NCI-H345 treated with DMSO at 0.1 percent for 48 hours (cell line): ENCODE results near the gene PNISR.
"Not testable (repeated sequence)": the region's sequence is repeated elsewhere in the genome, so short reads cannot be mapped to it uniquely, and the experiment has no call there.

ENCODE experiments used
- DNase-seq: peaks from one replicate; lab custom pipeline; 2025; ENCODE audit not compliant: unreplicated experiment; lab: John Stamatoyannopoulos, UW

The PNISR gene, protein sequence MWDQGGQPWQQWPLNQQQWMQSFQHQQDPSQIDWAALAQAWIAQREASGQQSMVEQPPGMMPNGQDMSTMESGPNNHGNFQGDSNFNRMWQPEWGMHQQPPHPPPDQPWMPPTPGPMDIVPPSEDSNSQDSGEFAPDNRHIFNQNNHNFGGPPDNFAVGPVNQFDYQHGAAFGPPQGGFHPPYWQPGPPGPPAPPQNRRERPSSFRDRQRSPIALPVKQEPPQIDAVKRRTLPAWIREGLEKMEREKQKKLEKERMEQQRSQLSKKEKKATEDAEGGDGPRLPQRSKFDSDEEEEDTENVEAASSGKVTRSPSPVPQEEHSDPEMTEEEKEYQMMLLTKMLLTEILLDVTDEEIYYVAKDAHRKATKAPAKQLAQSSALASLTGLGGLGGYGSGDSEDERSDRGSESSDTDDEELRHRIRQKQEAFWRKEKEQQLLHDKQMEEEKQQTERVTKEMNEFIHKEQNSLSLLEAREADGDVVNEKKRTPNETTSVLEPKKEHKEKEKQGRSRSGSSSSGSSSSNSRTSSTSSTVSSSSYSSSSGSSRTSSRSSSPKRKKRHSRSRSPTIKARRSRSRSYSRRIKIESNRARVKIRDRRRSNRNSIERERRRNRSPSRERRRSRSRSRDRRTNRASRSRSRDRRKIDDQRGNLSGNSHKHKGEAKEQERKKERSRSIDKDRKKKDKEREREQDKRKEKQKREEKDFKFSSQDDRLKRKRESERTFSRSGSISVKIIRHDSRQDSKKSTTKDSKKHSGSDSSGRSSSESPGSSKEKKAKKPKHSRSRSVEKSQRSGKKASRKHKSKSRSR

GRCh38 chr6:99424761-99425646 lies at the start of gene PNISR:
Gene PNISR (minus strand): TSS chr6:99425308. CDS start chr6:99414659, 10,649 bp downstream.
- DNase-seq = peak; percentile 98

DNA sequence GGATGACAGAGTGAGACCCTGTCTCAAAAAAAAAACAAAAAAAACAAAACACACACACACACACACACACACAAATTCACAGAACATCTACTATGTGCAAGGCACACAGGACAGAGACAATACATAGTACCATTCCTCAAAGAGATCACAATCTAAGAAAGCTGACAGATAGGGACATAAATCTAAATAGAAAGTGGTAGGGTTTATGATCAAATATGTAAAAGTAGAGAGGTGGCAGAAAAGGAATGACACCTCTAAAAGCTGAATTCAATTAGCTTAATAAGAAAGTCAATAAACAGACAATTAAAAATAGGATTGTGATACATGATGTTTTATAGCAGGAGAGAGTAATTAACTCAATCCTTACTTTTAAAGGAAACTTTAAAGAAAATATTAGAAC lies 48.6 kb upstream of the PNISR start:
- DNase-seq = no peak

DNA sequence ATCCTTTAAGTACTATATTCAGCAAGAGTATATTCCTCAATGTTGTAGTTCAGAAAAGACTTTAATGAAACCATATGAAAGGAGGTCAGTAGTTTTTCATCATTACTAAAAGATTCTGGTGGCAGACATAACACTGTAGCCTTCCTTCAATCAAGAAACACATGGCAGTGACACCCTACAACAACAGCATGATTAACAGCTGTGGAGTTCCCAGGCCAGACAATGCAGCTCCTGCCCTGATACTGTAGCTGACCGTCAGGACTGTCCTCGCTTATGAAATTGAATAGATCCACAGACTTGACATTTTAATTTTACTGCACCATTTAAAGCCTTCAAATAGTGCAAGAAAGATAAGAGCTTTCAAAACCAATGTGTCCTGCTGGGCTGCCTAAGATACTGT lies 46.5 kb upstream of the PNISR start:
- no peak for DNase-seq

DNA sequence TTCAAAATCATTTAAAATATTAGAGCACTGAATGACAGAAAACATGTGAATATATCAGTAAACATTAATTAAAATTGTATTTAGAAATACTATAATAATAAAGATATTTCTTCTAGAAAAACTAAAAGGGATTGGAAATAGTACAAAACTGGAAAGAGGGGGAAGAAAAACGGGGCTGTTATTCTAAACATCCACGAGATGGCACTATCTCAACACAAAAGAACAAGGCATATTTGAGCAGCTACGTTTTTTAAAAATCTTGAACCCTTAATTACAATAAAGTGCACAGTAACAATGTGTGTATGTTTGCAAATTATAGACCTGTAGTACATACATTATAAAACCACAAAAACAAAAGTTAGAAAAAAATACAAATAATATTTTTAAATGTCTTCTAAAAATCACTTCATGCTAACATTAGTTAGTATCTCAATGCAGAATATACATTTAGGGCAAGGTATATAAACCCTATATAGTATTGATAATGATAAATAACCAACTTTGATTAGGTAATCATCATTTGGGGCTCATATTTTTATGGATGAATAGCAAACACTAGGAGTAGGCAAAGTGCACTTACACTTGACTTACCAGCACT lies 42.5 kb upstream of the PNISR start:
- peak; percentile 7 for DNase-seq

DNA sequence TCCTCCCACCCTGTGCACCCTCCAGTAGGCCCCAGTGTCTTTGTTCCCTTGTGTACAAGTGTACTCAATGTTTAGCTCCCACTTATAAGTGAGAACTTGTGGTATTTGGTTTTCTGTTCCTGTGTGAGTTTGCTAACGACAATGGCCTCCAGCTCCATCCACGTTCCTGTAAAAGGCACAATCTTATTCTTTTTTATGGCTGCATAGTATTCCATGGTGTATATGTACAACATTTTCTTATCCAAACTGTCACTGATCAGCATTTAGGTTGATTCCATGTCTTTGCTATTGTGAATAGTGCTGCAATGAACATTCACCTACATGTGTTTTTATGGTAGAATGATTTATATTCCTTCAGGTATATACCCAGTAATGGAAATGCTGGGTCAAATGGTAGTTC lies 34.0 kb upstream of the PNISR start:
- DNase-seq = not testable (repeated sequence)

DNA sequence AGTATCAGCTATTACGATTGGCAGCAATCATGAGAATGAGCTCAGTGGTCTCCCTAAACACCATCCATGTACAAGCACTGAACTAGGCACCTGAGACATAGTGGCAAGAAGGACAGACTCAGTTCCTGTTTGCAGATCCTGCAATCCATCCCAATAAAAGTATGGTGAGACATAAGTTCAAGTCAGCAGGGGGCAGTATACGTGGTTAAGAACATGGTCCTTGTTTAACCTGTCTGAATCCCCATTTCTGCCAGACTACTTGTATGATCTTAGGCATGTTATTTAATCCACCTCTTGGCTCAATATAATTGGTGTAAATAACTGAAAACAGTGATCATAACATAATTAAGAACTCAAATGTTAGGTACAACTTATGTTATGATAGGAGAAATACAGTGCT lies 33.2 kb upstream of the PNISR start:
- peak; percentile 2 for DNase-seq

GRCh38 chr6:99446076-99446475 lies 21.0 kb upstream of the PNISR start:
- no peak for DNase-seq

DNA sequence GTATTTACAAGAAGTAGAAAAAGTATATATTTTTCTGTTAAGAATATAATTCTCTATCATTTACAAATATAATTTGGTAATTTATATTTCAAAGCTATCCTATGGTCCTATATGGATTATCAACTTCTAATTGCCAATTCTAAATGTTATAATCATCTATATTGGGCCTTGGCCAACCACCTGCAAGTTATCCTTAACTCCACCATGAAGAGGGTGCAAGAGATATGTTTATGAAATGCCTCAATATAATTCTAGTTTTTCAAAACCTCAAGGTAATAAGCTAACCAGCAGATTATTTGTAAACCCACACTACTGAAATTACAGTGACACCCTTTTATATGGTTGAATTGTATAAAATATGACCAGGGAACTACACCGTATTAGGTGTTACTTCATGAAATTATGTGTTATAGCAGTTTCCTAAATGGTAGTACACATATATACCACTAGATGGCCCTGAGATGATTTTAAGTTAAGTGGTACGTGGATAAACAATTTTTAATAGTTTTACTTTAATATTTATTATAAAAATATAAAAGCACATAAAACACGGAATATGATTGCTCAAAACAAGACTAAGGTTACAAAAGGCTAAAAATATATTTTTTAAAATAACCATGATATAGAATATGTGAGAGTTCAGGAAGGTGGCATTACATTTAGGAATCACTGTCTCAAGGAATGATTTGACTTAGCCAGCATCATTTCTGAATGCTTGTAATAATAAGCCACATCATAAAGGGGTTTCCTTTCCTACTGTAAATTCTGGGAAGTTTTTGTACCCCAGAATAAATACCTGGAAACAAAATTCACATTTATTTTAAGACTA lies 9.8 kb upstream of the PNISR start:
- DNase-seq = peak; percentile 5

DNA sequence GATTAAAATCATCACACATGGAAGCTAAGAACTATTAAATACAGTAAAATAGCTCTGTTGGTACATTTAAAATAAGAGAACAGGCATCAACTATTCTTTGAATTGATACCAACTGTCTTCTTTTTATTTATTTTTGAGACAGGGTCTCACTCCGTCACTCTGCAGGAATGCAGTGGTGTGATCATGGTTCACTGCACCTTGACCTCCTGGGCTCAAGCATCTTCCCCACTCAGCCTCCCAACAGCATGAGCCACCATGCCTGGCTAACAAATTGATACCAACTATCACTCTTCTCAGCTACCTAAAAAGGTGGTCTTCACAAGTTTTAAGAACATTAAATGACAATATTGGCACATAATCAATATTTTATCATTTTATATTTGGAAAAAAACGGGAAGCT lies 7.8 kb upstream of the PNISR start:
- no peak for DNase-seq

DNA sequence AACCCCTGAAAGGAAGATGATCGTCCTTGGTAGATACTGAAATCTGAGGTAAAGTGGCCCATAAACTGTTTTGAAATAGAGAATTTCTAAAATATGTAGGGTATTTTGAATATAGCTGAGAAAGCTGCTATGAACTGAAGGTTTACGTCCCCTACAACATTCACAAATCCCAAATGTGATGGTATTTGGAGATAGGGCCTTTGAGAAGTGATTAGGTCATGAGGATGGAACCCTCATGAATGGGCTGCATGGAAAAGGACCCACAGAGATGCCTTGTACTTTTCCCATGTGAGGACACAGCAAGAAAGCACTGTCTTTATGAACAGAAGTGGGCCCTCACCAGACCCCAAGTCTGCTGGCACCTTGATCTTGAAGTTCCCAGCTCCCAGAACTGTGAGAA lies 6.8 kb upstream of the PNISR start:
- no peak for DNase-seq

- no peak for DNase-seq
These were observed 2.9 kb upstream of the PNISR start for GRCh38 chr6:99427988-99428387.

- DNase-seq = no peak
These were observed 1.3 kb upstream of the PNISR start for GRCh38 chr6:99426451-99426757.

- DNase-seq = peak; percentile 60
These were observed 741 bp upstream of the PNISR start for GRCh38 chr6:99425647-99426450.

DNA sequence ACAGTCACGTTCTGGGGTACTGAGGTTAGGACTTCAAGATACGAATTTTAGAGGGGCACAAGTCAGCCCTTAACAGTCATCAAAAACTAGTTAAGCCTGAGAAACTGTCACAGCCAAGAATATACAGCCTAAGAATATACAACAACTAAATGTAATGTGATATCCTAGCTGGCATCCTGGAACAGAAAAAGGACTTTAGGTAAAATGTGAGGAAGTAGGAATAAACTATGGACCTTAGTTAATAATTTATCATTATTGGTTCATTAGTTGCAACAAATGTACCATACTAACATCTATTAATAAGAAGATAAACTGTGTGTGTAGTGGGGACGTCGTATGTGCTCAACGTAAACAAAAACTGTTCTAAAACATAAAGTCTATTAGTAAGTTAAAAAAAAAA lies 1.1 kb downstream of the PNISR start:
- DNase-seq = no peak

GRCh38 chr6:99422912-99423311 lies 2.2 kb downstream of the PNISR start:
- DNase-seq = no peak

DNA sequence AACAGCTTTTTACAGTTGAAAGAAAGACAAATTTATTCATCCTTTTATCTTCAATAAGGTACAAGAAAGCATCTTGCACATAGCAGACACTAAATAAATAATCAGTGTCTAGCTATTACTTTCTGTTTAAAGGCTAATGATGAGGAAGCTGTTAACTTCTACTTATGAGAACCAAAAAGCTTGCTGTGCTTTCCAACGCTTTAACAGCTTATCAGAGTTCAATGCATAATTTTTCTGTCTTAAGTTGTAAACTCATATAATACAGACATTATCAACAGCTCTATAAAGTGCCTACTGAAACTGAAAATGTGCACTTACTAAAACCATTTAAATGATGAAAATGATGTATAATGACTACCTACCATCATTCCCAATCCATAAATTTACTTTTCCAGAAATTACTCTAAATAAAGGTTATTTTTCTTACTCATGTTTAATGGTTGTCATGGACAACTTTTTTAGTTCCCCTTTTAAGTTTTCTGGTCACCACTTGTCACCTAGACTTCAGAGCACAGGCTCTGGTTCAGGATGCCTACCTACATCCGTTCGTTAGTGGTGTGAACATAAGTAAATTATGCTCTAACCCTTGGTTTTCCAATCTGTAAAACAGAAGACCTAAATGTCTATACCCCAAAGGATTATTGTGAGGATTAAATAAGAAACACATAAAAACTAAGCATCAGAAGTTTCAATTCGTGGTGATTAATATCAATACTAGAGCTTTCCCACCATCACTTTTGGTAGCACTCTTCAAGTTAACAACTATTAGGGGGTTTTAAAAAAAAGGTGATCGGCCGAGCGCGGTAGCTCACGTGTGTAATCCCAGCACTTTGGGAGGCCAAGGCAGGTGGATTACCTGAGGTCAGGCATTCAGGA lies 8.0 kb downstream of the PNISR start:
- DNase-seq = no peak

DNA sequence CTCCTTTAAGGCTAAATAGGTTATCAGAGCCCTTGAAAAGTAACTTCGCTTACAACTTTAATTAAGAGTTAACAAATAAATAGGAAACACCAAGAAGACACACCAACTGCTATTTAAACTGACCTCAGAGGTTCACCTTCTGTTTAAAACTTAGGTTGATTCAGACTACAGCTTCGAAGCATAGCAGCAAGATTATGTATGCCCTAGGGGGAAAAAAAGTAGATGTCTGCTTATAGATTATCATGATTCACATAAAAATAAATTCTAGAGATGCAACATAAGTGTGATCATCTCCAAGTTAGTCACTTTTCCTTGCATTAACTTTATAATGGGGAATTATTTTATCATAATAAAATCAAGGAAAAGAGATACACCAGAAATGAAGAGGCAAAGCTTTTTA lies 8.9 kb downstream of the PNISR start:
- DNase-seq = no peak

DNA sequence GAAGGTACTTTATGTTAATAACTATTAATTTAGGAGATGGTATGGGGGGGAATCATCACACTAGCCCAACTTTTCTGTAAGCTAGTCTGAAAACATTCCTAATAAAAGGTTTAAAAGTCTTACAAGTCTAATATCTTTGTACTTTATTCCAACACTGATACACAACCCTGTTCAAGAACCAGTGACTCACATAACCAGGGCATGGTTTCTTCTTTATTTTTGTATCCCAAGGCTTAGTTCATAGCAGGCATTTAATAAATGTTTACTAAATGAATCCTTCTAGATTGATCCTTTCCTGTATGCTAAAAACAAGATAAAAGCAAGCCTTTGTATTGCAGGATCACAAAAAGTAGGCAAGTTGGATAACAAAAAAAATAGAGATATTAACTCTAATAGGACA lies 9.7 kb downstream of the PNISR start:
- DNase-seq = no peak
